Activated naive CD4-positive, alpha-beta T cell (primary cell): Measurements from ENCODE around the gene SNAI3.

ENCODE experiments used
- DNase-seq, 4 experiments: peaks; one replicate each; lab custom pipeline; 2025; lab: John Stamatoyannopoulos, UW

SNAI3 gene

DNA sequence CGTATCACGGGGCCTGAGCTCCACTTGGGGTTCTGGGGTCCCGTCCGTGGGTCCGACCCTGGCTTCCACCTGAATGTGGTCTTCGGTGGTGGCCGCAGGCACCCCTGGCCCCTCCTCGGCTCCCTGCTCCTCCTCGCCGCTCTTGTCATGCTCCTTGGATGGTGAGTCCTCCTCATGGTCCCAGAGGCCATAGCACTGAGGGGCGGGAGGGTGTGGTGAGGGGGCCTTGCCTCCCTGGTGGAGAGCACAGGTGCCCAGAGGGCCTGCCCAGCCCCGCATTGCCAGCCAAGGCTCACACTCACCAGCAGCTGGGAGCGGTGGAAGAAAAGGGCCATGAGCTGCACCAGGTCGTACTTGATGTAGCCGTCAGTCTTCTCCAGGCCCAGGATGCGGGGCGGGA lies 34.9 kb upstream of the SNAI3 start:
- no peak for DNase-seq

DNA sequence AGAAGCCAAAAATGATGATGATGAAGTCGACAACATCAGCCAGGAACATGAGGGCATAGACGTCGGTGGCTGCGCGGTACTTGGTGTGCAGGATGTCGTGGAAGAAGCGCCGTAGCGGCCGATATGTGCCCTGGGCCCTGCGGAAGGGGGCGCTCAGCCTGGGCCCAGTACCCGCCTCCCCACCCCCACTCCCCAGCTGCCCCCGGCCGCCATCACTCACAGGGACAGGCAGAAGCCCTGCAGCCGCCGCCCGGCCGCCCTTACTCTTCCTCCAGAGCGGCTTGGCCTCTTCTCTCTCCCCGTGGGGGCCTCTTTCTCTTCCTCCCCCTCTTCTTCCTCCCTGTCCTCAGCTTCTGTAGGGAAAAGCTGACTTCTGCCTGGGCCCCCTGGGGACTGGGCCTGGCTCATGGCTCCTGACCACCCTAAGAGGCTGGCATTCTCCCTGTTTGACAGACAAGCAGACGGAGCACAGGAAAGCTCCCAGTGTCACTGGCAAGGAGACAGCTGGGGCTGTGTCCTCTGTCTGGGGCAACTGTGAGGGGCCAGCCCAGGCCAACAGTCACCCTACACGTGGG lies 34.2 kb upstream of the SNAI3 start:
- no peak for DNase-seq

DNA sequence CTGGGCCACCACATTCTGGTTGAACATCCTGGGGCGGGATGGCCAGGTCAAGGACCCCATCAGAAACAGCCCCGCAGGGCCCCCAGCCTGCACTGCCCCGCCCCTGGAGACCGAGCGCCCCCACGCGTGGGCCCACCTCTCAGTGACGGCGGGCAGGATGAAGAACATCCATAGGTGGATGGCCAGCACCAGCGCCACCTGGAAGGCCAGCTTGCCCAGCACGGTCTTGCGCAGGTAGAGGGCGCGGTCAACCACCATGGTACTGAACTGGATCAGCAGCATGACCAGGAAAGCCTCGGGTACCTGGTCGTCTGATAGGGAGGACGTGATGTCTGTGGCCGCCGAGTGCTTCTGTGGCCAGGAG lies 33.6 kb upstream of the SNAI3 start:
- DNase-seq = no peak

DNA sequence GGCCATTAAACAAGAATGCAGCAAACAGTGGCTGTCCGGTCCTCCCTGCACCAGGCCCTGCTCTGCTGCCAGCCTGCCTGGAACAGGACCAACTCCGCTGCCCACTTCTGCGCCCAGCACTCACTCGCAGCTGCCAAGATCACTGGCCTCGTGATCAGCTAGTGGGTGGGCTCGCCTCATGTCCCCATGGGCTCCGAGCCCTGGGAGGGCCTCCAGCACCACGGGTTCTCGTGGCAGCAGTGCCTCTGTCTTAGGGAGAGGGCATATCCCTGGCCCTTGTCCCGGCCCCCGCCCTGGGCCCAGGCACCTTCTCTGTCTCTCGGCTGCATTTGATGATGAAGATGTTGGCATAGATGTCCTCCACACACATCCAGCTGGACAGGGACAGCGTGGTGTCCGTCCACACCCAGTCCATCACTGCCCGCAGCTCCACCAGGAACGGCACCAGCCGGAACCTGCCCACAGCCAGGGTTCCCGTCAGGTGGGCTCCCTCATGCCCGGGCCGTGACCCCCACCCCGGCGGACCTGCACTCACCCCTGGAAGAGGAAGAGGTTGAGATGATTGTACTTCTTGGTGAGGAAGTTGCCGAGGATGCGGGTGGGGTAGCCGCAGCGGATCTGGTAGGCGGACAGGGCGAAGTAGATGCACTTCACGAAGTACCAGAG lies 33.1 kb upstream of the SNAI3 start:
- no peak for DNase-seq

DNA sequence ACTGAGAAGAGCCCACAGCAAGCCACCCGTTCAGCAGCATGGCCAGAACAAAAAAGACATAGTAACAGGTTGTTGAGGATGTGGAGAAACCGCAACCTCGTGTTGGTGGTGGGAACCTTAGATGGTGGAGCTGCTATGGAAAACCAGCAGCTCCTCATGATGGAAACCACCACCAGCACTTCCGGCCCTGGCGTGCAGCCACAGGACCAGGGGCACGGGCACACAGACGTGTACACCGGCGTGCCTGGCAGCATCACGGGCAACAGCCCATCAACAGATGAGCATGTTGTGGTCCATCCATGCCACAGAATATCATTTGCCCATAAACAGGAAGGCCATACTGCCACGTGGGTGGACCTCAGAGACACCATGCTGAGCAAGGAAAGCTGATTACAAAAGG lies 31.9 kb upstream of the SNAI3 start:
- DNase-seq = no peak

DNA sequence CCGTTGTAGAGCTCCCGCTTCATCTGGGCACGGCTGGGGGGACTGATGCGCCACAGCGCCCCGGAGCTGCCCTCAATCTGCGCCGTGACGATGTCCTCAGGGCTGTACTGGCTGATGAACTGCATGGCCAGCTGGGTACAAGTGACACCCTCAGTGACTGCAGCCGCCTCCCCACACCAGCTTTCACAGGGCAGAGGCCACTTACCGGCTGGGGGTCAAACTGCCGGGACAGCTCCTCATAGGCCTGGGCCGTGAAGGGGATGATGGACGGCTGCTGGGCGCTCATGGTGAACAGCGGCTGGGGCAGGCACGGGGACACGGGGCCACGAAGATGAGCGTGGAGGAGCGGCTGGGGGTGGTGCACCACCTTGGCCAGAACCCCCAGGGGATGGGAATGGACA lies 30.3 kb upstream of the SNAI3 start:
- no peak for DNase-seq

DNA sequence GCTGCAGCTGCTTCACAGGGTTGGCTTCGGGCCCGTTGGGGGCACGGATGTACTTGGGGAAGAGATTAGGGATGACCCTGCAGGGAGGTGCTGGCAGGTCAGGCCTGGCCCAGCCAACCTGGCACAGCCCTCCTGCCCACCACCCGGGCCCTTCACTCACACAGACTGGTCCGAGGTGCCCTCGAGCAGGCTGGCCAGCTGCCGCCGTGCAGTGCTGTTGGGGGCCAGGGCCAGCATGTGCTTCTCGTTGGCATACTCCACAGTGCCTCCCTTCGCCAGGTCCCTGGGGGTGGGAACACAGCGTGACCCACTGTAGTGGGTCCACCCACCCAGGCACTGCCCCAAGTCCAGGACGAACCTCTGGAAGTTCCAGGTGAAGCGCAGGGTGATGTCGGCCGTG lies 29.9 kb upstream of the SNAI3 start:
- DNase-seq = no peak

DNA sequence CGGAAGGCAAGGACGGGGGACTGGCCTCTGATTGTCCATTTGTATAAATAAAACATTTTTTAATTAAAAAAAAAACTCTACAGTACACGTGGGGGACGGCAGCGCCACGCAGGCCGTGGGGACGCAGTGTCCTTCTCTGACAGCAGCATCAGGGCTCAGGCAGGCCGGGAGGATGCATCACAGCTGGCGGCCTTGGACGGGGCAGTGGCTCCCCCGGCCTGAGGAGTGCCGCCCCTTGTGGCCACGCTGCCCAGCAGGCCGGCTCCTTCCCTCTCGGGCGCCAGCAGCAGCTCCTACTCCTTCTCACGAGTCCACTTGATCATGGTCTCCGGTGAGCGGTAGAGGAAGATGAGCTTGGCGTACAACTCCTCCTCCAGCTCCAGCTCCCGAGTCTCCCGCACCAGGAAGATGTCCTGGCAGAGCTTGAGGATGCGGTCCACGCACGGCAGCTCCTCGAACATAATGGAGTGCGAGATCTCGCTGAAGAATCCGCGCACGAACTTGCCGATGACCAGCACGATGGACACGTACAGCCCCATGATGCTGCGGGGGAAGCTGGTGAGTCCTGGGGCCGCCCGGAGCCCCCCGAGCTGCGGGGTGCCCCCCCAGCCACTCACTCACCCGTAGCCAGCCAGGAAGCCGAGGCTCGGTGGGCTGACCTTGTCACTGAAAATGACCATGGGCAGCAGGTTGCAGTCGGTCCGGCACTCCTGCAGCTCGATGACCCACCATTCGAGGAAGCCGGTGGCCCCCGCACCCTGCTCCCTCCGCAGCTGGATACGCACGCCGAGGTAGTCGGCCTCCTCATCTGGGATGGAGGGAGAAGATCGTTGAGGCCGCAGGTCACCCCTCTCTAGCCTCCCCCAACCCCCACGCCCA lies 29.2 kb upstream of the SNAI3 start:
- DNase-seq = no peak

DNA sequence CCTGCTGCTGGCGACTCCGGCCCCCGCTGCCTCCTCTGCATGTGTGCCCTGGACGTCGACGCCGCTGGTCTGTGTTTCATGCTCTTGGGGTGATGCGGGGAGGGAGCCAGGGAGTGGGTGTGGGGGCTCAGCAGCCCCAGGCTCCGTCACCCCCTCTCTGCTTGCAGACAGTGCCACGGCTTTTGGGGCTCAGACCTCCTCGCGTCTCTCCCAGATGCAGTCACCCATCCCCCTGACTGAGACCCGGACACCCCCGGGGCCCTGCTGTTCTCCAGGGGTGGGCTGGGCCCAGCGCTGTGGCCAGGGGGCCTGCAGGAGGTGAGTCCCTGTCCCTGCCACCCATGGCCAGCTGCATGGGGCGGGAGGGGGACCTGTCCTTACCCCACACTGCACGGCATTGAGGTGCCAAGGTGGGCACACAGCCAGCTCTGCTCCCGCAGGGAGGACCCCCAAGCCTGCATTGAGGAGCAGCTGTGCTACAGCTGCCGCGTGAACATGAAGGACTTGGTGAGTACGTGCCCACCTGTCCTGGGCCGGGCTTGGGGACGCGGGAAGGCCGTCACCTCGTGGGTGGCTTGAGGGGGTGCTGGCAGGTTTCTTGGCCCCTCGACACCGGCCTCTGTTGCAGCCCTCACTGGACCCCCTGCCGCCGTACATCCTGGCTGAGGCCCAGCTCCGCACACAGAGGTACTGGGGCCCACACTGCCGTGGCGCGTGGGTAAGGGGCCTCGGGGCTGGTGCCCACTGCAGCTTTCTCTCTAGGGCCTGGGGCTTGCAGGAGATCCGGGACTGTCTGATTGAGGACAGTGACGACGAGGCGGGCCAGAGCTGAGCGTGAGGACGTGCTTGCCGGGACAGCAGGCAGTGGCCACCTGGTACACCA lies 28.4 kb upstream of the SNAI3 start:
- no peak for DNase-seq

DNA sequence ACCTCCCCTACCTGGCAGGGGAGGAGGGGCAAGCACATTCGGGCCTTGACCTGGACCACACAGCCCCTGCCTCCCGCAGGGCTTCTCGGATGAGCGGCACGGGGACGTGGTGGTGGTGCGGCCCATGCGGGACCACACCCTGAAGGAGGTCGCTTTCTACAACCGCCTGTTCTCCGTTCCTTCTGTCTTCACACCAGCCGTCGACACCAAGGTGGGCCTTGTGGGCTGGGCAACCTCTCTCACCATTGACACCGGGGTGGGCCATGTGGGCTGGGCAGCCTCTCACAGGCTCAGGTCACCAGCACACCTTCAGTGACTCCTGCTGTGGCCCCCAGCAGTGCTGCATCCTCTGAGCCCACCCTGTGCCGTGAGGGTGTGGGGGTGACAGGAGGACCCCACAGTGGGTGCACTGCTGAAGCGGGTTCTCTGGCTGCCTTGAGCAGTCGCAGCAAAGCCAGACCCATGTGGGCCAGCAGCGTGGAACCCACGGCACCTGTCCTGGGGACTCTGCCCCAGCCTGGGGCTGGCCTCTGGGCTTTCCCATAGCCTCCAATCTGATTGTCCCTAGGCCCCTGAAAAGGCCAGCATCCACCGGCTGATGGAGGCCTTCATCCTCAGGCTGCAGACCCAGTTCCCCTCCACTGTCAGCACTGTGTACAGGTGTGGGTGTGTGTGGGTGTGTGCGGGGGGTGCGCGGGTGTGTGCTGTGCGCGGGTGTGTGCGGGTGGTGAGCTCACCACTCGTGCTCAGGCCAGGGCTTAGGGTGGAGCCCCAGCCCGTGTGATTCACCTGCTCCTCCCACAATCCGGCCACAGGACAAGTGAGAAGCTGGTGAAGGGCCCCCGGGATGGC lies 27.5 kb upstream of the SNAI3 start:
- no peak for DNase-seq

DNA sequence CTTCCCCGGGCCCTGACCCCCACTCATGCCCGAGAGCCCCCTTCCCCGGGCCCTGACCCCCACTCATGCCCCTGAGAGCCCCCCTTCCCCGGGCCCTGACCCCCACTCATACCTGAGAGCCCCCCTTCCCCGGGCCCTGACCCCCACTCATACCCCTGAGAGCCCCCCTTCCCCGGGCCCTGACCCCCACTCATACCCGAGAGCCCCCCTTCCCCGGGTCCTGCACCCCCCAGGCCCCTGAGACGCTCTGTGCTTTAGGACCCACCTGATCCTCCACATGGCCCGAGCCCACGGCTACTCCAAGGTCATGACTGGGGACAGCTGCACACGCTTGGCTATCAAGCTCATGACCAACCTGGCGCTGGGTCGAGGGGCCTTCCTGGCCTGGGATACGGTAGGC lies 26.7 kb upstream of the SNAI3 start:
- DNase-seq = no peak

DNA sequence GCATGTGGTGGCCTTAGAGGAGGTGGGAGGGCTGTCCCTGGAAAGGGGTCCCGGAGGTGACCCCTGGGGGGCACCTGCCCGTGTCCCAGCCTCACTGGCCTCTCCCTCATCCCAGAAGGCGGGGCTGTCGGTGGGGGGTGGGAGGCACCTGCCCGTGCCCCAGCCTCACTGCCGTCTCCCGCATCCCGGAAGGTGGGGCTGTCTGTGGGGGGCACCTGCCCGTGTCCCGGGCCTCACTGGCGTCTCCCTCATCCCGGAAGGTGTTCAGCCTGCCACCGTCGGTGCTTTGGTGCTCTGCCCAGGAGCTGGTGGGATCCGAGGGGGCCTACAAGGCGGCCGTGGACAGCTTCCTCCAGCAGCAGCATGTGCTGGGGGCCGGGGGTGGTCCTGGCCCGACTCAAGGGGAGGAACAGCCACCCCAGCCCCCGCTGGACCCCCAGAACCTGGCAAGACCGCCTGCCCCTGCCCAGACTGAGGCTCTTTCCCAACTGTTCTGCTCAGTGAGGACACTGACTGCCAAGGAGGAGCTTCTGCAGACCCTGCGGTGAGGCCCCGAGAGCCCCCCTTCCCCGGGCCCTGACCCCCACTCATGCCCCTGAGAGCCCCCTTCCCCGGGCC lies 26.2 kb upstream of the SNAI3 start:
- DNase-seq = no peak

DNA sequence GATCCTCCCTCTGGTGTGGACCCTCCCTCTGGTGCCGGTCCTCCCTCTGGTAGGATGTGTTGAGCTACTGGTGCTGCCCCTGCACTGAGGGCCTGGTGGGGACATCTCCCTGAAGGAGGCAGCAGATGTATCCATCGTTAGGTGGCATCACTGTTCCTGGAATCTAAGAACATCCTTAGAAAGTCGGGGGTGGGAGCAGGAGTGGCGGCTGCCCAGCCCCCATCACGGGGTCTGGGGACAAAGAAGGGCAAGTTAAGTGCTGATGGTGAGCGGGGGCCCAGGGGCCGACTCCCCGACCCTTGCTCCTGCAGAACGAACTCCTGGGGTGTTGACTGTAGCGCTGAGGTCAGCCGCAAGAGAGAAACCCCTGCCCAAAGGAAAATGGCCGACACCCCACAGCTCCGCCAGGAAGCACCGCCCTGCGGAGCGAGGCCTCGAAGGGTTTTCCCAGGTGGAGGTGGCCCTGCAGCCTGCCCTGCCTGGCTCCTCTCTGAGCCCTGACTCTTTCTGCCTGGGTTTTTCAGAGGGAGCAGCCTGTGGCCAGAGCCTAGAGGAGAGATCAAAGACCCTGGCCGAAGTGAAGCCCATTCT lies 25.5 kb upstream of the SNAI3 start:
- DNase-seq = no peak

DNA sequence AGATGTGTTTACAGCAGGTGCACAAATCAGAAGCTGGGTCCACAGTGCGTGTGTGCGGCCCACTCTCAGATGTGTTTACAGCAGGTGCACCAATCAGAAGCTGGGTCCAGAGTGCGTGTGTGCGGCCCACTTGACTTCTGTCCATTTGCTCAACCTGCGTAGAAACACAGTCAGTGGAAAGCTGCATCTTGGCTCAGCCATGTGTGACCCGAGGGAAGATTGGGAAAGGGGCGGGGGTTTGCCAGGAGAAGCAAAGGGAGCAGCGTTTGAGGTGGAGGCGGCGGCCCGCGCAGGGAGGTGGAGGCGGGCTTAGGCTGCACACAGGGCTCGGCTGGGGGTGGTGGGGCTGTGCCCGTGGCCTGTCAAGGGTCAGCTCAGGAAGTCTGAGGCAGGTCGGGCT lies 24.2 kb upstream of the SNAI3 start:
- no peak for DNase-seq

DNA sequence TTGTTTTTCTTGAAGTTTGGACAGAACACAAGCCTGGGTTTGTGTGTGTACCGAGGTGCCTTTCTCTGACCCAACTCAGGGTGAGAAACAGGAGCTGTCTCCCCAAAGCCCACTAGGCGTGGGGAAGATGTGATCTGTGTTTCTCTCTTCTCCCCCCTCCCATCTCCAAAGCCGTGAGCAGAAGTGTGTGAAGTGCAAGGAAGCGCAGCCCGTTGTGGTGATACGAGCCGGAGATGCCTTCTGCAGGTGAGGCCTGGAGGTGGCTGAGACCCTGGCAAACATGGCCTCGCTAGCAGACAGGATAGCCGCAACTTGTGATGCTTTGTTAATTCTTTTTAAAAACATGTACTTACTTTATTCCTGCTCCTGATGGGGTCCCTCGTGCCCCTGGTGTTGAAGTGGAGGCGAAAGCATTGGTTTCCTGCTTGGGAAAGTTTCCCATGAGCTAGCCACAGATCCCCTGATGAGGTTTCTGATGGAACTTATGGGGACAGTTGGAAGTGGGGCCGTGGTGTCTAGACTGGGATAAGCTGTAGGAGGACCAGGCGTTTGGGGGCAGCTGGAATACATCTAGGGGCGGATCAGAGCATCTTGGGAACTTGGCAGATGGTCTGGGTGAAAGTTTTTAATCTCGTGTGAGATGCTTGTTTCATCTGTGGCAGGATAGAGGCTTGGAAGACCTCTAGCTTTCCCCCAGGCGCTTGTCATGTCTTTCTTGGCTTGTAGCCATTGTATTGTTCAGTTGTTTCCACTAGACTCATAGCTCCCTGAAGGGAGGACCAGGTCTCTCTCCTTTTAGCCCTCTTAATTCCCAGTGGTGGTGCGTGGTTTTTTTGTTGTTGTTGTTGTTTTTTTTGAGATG lies 20.9 kb upstream of the SNAI3 start:
- no peak for DNase-seq

DNA sequence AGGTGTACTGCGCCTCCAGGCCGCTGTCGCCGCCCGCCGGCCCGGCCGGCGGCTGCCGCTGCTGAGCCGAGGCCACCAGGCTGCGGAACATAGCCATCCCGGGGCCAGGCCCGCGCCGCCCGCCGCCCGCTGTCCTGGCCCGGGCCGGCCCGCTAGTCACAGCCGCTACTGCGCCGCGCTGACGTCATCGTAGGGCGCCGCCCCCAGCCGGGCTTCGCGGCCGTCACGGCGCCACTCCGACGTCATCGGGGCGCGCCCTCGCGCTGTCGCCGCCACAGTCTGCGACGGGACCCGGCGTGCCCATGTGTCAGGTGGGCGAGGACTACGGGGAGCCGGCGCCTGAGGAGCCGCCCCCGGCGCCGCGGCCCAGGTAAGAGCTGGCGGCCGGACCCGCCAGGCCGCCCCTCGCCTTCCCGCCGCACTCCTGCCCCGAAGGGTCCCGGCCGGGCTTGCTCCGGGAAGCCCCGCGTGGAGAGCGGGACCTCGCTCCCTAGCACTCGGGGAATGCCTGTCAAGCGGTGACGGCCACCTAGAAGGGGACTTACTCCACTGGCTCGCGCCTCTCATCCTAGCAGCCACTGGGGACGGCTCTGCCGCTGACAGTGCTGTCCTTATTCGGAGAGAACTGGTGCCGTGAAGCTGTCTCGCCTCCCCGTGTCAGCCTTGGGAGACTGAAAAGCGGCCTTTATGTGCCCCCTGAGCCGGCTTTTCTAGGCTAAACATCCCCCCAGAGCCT lies 20.1 kb upstream of the SNAI3 start, which contains the start of the genes CTU2 and RNF166:
Gene CTU2 (plus strand): TSS at position 275 of the 736 bp plus-strand sequence. CDS start 28 bp downstream, at position 303.
Gene RNF166 (minus strand): TSS at position 180 of the 736 bp plus-strand sequence. CDS start 83 bp downstream, at position 97.
- peak; percentile 77 to 92 (median 81) for DNase-seq

DNA sequence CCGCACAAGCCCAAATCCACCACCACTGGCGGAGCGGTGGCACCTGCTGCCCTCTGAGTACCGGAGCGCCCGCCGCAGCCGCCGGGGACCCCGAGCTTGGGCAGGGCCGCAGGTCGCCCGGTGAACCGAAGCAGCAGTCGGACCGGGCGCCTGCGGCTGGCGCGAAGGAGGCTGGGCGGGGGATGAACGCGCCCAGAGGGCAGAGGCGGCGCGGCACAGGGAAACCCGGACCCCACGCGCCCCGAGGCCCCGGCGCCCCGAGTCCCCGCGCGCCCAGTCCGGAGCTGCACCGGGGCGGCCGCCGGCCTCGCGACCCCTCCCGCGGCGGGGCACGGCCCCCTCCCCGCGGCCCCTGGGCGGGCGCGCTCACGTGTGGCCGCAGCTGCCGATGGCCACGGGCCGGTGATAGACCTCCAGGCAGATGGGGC lies 19.5 kb upstream of the SNAI3 start:
- no peak for DNase-seq

DNA sequence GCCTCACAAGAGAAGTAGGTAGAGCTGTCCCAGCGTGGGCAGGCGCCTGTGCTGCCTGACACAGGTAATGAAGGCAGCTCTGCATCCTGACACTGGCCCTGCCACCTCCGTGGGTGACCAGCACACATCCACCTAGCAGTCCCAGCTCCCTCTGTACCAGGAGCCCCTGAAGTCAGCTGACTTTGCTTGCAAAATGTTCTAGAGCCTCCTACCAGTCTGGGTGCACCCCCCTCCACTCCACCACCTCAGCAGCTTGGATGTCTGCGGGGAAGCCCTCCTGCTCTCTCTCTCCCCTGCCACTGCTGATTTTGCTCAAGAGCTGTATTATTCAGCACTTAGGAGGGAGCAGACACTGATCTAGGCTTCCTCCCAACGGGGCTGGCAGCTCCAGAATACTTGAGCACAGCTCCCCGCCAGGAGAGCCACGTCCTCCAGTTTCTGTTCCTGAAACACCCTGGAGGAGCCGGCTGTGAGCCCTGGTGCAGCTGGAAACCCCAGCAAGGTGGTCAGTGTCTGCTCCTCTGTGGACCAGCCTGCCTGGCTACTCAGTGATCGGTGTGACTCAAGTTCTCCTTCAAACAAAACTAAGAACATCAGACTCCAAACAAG lies 18.9 kb upstream of the SNAI3 start:
- DNase-seq = peak in 2 of 4 experiments; percentile 14 to 21
